HS-27A (cell line): ENCODE results near the gene ABCG2.

ENCODE experiments used
- DNase-seq: peaks from one replicate; pipeline ENCODE4 v3.0.0-alpha.2; 2012; ENCODE audit warnings: low read depth, missing footprints

The ABCG2 gene

DNA sequence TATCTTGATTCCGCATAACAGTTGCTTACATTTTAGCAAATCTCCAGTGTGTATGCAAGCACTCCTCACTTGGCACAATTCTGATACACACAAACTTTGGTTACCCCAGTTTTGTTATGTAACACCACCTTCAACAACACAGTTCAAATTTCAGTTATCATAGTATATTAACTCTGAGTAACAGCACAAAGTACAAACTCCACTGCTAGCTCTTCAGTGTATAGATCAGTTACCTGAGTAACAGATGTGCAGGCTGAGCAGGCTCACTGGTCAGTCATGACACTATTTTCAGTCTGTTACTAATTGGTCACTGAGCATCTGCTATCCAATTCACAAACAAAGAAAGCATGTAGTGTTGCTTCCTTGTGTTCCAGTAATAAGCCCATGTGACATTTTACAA, 95.6 kb downstream of the ABCG2 start:
- DNase-seq: no peak

DNA sequence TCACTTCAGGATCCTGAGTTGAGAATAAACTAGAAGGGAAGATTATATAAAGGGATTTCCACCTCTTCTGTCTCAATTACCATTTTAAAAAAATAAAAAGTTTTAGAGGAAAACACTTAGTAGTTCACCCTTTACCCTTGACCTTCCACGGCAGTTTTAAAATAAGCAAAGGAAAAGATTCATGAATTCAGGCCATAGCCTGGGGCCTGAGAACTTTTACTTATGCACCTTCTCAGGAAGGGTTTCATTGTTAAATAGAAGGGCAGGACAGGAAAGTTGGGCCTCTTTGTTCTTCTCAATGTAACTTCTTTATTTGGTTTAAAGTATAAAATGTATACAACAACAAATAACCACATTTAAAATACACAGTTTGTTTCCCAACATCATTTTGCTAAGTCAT, 96.1 kb downstream of the ABCG2 start:
- no peak for DNase-seq

DNA sequence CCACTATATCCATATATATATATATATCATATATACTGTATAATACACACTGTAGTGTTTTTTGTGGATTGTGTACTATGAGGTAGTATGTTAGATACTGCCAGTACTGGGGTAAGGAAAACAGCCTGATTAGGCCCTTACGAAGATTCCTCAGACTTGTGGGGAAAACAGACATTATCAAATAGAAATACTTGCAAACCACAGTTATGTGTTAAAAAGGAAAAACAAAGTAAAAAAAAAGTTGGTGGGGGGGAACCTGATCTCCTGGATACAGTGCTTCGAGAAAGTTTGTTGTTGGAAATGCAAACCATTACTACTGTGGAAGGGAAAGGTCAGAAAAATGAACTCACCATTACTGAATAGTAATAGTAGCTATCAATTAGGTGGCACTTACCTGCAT, 98.0 kb downstream of the ABCG2 start:
- DNase-seq: no peak

DNA sequence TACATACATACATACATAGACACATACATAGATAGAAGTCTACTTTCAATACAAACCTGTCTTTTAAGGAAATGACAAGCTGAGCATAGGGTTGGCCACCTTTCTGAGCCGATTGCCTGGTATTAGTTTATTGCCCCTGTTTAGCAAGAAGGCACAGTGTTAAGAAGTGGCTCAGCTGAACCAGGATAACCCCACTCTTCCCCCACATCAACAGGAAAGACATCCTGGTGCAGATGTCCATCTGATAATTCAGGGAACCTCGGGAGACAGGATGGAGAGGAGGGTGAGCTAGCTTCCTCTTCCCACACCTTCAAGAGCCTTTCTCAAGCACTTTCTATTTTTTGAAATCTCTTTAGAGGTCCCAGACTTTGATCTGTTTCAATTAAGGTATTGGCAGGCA, 98.7 kb downstream of the ABCG2 start:
- DNase-seq: no peak

DNA sequence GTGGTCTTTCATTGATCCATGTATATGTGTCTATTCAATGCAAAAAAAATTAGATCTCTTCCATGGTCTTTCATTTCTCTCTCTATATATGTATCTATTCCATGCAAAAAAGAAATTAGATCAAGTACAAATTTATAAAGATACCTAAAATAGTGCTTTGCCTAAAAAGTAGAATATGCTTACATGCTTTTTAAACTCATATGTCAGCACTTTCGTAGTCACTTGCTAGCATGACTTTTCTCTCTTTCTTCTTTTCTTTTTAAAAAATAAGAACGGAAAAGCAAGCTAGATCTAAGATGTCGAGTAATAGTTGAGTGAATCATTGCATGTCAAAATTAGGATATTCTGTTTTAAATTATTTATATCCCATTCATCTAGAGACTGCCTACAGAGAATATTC, 100.1 kb downstream of the ABCG2 start:
- DNase-seq: no peak

DNA sequence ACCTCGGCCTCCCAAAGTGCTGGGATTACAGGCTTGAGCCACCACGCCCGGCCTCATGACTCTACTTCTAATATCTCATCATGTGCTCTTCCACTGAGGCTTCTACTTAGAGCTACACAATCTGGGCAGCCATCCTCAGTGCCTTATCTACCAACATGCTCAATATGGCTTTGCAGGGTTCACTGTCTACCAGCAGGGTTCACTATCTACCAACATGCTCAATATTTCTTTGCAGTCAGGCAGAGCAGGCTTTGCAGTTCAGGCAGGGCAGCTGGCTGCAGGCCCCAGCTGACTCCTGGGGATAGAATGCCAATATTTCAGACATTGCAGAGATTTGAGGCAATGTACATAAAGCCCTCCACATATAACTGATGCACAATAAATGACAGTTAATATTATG, 103.5 kb downstream of the ABCG2 start:
- peak; percentile 3 for DNase-seq

DNA sequence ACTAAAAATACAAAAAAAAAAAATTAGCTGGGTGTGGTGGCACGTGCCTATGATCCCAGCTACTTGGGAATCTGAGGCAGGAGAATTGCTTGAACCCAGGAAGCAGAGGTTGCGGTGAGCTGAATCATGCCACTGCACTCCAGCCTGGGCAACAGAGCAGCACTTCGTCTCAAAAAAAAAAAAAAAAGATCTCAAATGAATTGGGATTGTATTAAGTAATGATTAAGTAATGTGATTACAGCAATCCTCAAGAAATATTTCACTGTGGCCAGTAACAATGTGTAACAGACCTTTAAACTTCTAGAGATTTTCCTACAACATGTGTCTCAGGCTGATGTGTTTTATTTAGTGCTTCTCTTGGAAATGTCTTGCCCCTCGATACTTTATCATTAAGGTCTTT, 104.2 kb downstream of the ABCG2 start:
- DNase-seq: no peak

DNA sequence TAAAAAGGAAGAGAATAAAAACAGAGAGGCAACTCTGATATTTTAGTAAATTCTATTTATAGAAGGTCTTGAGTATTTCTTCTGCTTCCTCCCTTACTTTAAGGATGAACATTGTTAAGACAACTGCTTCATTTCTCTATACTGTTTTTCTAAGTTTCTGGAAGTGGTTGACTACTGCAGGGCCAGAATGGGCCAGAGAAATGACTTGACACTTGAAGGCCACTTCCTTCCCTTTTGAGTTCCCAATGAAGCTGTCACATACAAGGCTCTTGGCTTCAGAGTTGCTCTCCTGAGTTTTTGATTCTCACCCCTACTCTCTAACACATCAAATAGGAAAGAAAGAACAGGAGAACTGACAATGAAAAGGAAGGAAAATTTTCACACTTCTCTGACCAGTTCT, 113.4 kb downstream of the ABCG2 start:
- no peak for DNase-seq

DNA sequence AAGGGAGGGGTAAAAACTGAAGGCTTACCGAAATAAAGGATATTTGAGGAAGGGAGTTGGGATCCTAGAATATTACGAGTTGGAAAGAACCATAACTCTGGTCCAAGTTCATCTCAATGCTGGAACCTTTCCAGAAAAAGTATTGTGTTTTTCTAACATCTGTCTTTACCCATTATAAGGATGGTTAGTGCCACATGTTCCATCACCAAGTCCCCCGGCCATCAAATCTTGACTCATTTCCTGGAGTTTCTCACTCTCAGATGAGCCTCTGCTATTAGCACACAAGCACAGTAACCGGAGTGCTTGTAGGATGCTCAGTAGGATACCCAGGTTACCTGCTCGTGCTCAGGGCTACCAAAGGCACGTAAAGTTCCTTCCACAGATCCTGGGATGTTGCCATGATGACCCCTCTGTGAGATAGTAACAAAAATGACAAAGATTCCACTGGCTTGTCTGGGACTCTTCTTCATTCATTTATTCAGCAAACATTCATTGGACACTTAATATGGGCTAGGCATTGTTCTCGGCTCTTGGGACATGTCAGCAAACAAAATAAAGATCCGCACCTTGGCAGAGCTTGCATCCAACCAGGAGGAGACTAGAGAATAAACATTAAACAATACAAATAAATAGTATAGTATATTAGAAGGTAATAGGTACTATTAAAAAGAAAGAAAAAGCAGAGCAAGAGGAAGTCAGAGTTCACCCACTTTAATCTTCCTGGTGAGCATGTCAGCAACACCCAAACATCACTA, 114.7 kb downstream of the ABCG2 start:
- DNase-seq: no peak

DNA sequence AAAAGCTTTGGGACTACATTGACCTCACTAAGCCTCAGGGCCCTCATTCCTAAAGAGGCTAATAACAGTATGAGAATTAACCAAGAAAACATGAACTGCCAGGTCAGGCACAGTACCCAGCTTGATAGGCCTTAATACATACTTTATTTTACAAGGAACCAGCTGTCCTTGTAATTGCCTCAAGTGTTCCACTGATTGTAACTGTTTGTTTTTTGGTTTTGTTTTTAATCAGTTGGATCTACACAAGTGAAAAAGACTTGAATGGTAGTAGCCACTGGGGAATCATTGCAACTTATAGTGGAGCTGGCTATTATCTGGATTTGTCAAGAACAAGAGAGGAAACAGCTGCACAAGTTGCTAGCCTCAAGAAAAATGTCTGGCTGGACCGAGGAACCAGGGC, 115.4 kb downstream of the ABCG2 start:
- no peak for DNase-seq

DNA sequence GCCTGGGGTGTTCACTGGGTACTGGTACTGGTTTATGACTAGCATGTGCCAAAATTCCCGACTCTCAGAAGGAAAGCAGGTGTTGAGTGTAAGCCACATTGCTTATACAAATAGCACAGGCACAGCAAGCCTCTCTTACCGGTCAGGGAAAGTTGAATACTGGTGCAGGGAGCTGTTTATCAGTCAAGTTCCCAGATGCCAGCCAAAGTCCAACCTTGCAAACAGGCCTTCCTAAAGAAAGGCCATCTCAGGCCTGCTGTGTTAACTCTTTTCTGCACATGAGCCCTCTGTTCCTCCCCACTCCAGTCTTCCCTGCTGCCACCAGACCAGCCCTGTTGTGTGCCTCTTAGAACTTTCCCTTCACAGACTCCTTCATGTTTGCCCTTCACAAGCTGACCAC, 116.8 kb downstream of the ABCG2 start:
- DNase-seq: no peak

DNA sequence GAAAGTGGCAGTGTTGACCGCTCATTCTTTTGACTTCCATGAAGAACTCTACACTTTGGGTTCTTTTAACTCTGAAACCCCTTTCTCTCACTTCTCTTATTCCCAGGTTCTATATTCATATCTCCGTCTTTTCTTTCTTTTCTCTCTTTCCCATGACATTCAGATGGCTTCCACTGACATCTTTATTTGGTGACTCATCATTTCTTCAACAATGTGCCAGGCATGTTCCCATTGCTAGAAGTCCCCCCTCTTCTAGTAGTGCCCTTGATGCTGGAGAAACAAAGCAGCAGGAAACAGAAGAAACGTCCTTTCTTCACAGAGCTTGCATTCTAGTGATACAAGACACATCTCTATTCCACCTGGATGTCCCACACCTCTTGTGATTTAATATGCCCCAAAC, 117.7 kb downstream of the ABCG2 start:
- DNase-seq: no peak
